ENCODE measurements around the gene PRKCD. TPM values are rescaled to one million over a fixed set of nuclear protein-coding genes. Genes with fewer than 3 reads are reported as not detected.
A peak's percentile ranks its signal among the peaks of the same experiment; 100 is the strongest.

The PRKCD gene
- total and polyA plus RNA-seq, 2 donors (not counting 1 experiment from before 2014, with no cell fraction given): 46.7 to 68.8 TPM

DNA sequence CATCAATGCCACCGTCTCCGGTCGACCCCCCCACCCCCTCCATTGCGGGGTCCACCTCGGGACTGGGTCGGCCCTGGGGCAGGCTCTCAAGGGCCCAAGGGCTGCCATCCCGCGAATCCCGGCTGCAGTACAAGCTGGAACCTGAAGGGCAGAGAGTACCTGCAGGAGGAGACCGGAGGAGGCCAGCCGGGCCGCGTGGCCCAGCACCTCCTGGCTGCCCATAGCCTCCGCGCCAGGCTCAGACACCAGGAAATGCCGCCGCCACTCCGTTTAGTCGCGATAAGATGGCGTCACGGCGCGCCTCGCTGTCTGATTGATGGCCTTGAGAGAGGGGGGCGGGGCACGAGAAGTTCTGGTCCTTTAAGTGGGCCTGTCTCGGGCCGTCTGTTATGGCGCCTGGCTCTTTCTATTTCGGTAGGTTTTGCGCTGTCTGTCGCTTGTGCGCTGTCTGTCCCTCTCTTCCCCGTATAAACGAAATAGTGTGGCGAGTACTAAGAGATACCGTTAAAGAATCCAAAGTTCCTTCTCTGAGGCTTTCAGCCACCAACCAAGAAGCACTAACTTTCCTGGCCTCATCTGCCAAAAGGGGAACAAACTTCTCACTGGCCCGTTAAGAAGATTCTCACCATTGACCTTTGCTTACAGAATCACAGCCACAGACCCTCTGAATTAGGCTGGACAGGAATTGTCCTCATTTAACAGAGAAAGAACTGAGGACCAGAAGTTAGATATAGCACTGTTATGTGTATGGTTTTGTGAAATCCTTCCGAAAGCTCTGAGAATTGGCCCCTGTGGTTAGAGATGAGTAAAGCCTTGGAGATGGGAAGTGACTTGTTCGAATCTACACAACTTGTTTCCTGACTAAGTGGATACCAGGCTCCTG is 30.6 kb upstream of the PRKCD start, which contains the start of gene RFT1:
RFT1 (minus strand) TSS at position 257 of the 883 bp plus-strand sequence; CDS start at position 222, 35 bp downstream.
- intact Hi-C loops (cut with micrococcal nuclease): loop anchor here (1.0 to 5.0 kb wide), 8 partner anchors 16 to 443 kb away; partner anchors contain the start of genes DCP1A, GNL3, PBRM1 and PRKCD
- peaks cover 6% of the 10 kb centered on the region in 2 experiments for H3K36me3 ChIP-seq (replicated peaks in 1 of 2; ENCODE audit: control extremely low read depth in 1 of 2, control insufficient read depth in 1 of 2, extremely low read depth in 1 of 2, insufficient read depth in 2 of 2, low read length in 1 of 2)
- peak within 1 kb of the TSS; percentile 92 for H3K9ac ChIP-seq (ENCODE audit: low read length)
- no peaks in the 10 kb centered on the region for H3K27me3 ChIP-seq (replicated peaks in 1 of 4; ENCODE audit: control extremely low read depth in 1 of 4, control insufficient read depth in 3 of 4, insufficient read depth in 4 of 4, low read length in 3 of 4)
- H3K79me2 ChIP-seq (ENCODE audit: control insufficient read depth, insufficient read depth, low read length): peaks cover 39% of the 10 kb centered on the region
- CTCF ChIA-PET: interaction anchor here (0.8 to 8.0 kb wide), 7 partner anchors 15 to 122 kb away, joined by 3 to 318 read pairs (median 4); no protein-coding TSS in a partner anchor
- H3K4me1 Mint-ChIP-seq: peaks cover 31% of the 10 kb centered on the region
- DNase-seq: peak; percentile 98
- 1% methylated on average over 38 of the region's 41 CpGs for WGBS (ENCODE audit: insufficient coverage)
- H3K4me3 Mint-ChIP-seq: peak within 1 kb of the TSS; percentile 94
- H3K9me3 Mint-ChIP-seq (ENCODE audit: insufficient read depth): no peaks in the 10 kb centered on the region
- peaks cover 22 to 23% of the 10 kb centered on the region in 2 donors for H3K4me1 ChIP-seq (ENCODE audit: control insufficient read depth in 2 of 2, insufficient read depth in 2 of 2, low read length in 2 of 2)
- peak within 1 kb of the TSS; percentile 97 for H3K27ac Mint-ChIP-seq
- H2AFZ ChIP-seq (ENCODE audit: insufficient read depth, low read depth, low read length, poor library complexity, severe bottlenecking): peak within 1 kb of the TSS; percentile 93
- no peaks in the 10 kb centered on the region for H4K20me1 ChIP-seq (ENCODE audit: control insufficient read depth, insufficient read depth, low read length, poor library complexity, severe bottlenecking)
- no peaks in the 10 kb centered on the region for H3K9me3 ChIP-seq (ENCODE audit: control extremely low read depth in 1 of 3, control insufficient read depth in 2 of 3, insufficient read depth in 1 of 3, low read length in 2 of 3)
- peak within 1 kb of the TSS; percentile 76 to 87 (median 87) for H3K4me3 ChIP-seq (ENCODE audit: control extremely low read depth in 1 of 5, extremely low read depth in 1 of 5, insufficient read depth in 1 of 5, low read depth in 2 of 5, low read length in 4 of 5)
- peak within 1 kb of the TSS; percentile 86 to 97 for H3K27ac ChIP-seq (ENCODE audit: low read length in 2 of 2)
- POLR2A ChIA-PET: interaction anchor here (0.6 to 5.9 kb wide), 4 partner anchors 30 to 50 kb away, joined by 4 to 22 read pairs (median 4); partner anchors contain the start of gene PRKCD
- H3K4me2 ChIP-seq (replicated peaks; ENCODE audit: low read depth, low read length, poor library complexity, severe bottlenecking): peak within 1 kb of the TSS; percentile 87
- H3K27me3 Mint-ChIP-seq: no peaks in the 10 kb centered on the region
- TF ChIP-seq EZH2 (IDR thresholded peaks at IDR 0.05; ENCODE audit: borderline replicate concordance, insufficient read depth, low read depth, low read length, poor library complexity, severe bottlenecking): no peak
- TF ChIP-seq, protein P1, sequence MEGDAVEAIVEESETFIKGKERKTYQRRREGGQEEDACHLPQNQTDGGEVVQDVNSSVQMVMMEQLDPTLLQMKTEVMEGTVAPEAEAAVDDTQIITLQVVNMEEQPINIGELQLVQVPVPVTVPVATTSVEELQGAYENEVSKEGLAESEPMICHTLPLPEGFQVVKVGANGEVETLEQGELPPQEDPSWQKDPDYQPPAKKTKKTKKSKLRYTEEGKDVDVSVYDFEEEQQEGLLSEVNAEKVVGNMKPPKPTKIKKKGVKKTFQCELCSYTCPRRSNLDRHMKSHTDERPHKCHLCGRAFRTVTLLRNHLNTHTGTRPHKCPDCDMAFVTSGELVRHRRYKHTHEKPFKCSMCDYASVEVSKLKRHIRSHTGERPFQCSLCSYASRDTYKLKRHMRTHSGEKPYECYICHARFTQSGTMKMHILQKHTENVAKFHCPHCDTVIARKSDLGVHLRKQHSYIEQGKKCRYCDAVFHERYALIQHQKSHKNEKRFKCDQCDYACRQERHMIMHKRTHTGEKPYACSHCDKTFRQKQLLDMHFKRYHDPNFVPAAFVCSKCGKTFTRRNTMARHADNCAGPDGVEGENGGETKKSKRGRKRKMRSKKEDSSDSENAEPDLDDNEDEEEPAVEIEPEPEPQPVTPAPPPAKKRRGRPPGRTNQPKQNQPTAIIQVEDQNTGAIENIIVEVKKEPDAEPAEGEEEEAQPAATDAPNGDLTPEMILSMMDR (IDR thresholded peaks at IDR 0.05): no peak
- peak; percentile 90 for ATAC-seq (ENCODE audit: low read depth)
